ENCODE results near the gene SNX8.
A peak's percentile ranks its signal among the peaks of the same experiment; 100 is the strongest.
"Not testable (repeated sequence)": the region's sequence is repeated elsewhere in the genome, so short reads cannot be mapped to it uniquely, and the experiment has no call there.

Gene SNX8

GRCh38 chr7:2271273-2272026 lies 42.8 kb downstream of the SNX8 start:
- peaks cover 19% of the 10 kb centered on the region for H3K4me1 ChIP-seq (ENCODE audit: insufficient read depth, insufficient read length)
- H3K36me3 ChIP-seq (ENCODE audit: insufficient read depth, insufficient read length, low read length) = peaks cover 32% of the 10 kb centered on the region
- H3K27me3 ChIP-seq (ENCODE audit: insufficient read depth, insufficient read length) = no peaks in the 10 kb centered on the region
- no peak for TF ChIP-seq YY1 (IDR thresholded peaks at IDR 0.05; ENCODE audit: insufficient read depth, insufficient read length)
- no peak for TF ChIP-seq ZNF274 (IDR thresholded peaks at IDR 0.05; ENCODE audit: low read depth, low read length)
- no peak for TF ChIP-seq SUZ12 (IDR thresholded peaks at IDR 0.05; ENCODE audit: extremely low read depth, insufficient read depth, insufficient read length)
- DNase-seq (ENCODE audit: low read depth, low spot score) = no peak
- H3K9me3 ChIP-seq (ENCODE audit: insufficient read depth, low read length) = peaks cover 9% of the 10 kb centered on the region; the same call in 1 of the 2 replicates
- H3K9ac ChIP-seq (ENCODE audit: insufficient read length, low read depth) = no peak overlapping the region
- H3K4me3 ChIP-seq (ENCODE audit: insufficient read length, low read depth) = no peak overlapping the region

GRCh38 chr7:2270495-2270894 lies 43.7 kb downstream of the SNX8 start:
- Histone ChIP-seq H3K9me3 (ENCODE audit: insufficient read depth, low read length) (peaks cover 9% of the 10 kb centered on the region; the same call in 1 of the 2 replicates), H3K9ac (ENCODE audit: insufficient read length, low read depth) (peak overlapping the region; percentile 69), H3K4me1 (ENCODE audit: insufficient read depth, insufficient read length) (peaks cover 19% of the 10 kb centered on the region), H3K36me3 (ENCODE audit: insufficient read depth, insufficient read length, low read length) (peaks cover 31% of the 10 kb centered on the region), H3K4me3 (ENCODE audit: insufficient read length, low read depth) (no peak overlapping the region), H3K27me3 (ENCODE audit: insufficient read depth, insufficient read length) (no peaks in the 10 kb centered on the region)
- DNase-seq (ENCODE audit: low read depth, low spot score) = no peak
- no peak for TF ChIP-seq YY1 (IDR thresholded peaks at IDR 0.05; ENCODE audit: insufficient read depth, insufficient read length)

GRCh38 chr7:2269991-2270460 lies 44.2 kb downstream of the SNX8 start:
- Histone ChIP-seq H3K9me3 (ENCODE audit: insufficient read depth, low read length) (peaks cover 9% of the 10 kb centered on the region; the same call in 1 of the 2 replicates), H3K9ac (ENCODE audit: insufficient read length, low read depth) (peak overlapping the region; percentile 69), H3K36me3 (ENCODE audit: insufficient read depth, insufficient read length, low read length) (peaks cover 33% of the 10 kb centered on the region), H3K27me3 (ENCODE audit: insufficient read depth, insufficient read length) (no peaks in the 10 kb centered on the region), H3K4me1 (ENCODE audit: insufficient read depth, insufficient read length) (peaks cover 19% of the 10 kb centered on the region), H3K4me3 (ENCODE audit: insufficient read length, low read depth) (no peak overlapping the region)
- no peak for DNase-seq (ENCODE audit: low read depth, low spot score)
- no peak for TF ChIP-seq SUZ12 (IDR thresholded peaks at IDR 0.05; ENCODE audit: extremely low read depth, insufficient read depth, insufficient read length)
- TF ChIP-seq ZNF274 (IDR thresholded peaks at IDR 0.05; ENCODE audit: low read depth, low read length) = no peak
- no peak for TF ChIP-seq YY1 (IDR thresholded peaks at IDR 0.05; ENCODE audit: insufficient read depth, insufficient read length)

GRCh38 chr7:2269089-2269990 lies 44.9 kb downstream of the SNX8 start:
- Histone ChIP-seq H3K4me1 (ENCODE audit: insufficient read depth, insufficient read length) (peaks cover 19% of the 10 kb centered on the region), H3K36me3 (ENCODE audit: insufficient read depth, insufficient read length, low read length) (peaks cover 29% of the 10 kb centered on the region), H3K9ac (ENCODE audit: insufficient read length, low read depth) (peak overlapping the region; percentile 69)
- DNase-seq (ENCODE audit: low read depth, low spot score) = peak; percentile 65
- not testable (repeated sequence) for H3K9me3 ChIP-seq (ENCODE audit: insufficient read depth, low read length); H3K27me3 ChIP-seq (ENCODE audit: insufficient read depth, insufficient read length); H3K4me3 ChIP-seq (ENCODE audit: insufficient read length, low read depth)

GRCh38 chr7:2266911-2267310 lies 47.3 kb downstream of the SNX8 start:
- Histone ChIP-seq H3K27me3 (ENCODE audit: insufficient read depth, insufficient read length) (no peaks in the 10 kb centered on the region), H3K9me3 (ENCODE audit: insufficient read depth, low read length) (peaks cover 9% of the 10 kb centered on the region; the same call in 1 of the 2 replicates), H3K4me1 (ENCODE audit: insufficient read depth, insufficient read length) (peaks cover 17% of the 10 kb centered on the region), H3K9ac (ENCODE audit: insufficient read length, low read depth) (no peak overlapping the region), H3K36me3 (ENCODE audit: insufficient read depth, insufficient read length, low read length) (peaks cover 39% of the 10 kb centered on the region), H3K4me3 (ENCODE audit: insufficient read length, low read depth) (no peak overlapping the region)
- no peak for DNase-seq (ENCODE audit: low read depth, low spot score)
- TF ChIP-seq SUZ12 (IDR thresholded peaks at IDR 0.05; ENCODE audit: extremely low read depth, insufficient read depth, insufficient read length) = no peak
- no peak for TF ChIP-seq ZNF274 (IDR thresholded peaks at IDR 0.05; ENCODE audit: low read depth, low read length)
- TF ChIP-seq YY1 (IDR thresholded peaks at IDR 0.05; ENCODE audit: insufficient read depth, insufficient read length) = no peak

GRCh38 chr7:2264158-2264557 lies 50.1 kb downstream of the SNX8 start:
- no peak overlapping the region for H3K9ac ChIP-seq (ENCODE audit: insufficient read length, low read depth)

GRCh38 chr7:2263176-2263575 lies 51.1 kb downstream of the SNX8 start:
- Histone ChIP-seq H3K9ac (ENCODE audit: insufficient read length, low read depth) (peak overlapping the region; percentile 44), H3K36me3 (ENCODE audit: insufficient read depth, insufficient read length, low read length) (peaks cover 59% of the 10 kb centered on the region), H3K4me3 (ENCODE audit: insufficient read length, low read depth) (no peak overlapping the region), H3K27me3 (ENCODE audit: insufficient read depth, insufficient read length) (no peaks in the 10 kb centered on the region), H3K4me1 (ENCODE audit: insufficient read depth, insufficient read length) (peaks cover 13% of the 10 kb centered on the region), H3K9me3 (ENCODE audit: insufficient read depth, low read length) (peaks cover 9% of the 10 kb centered on the region; the same call in 1 of the 2 replicates)
- TF ChIP-seq YY1 (IDR thresholded peaks at IDR 0.05; ENCODE audit: insufficient read depth, insufficient read length) (no peak), SUZ12 (IDR thresholded peaks at IDR 0.05; ENCODE audit: extremely low read depth, insufficient read depth, insufficient read length) (no peak), ZNF274 (IDR thresholded peaks at IDR 0.05; ENCODE audit: low read depth, low read length) (no peak)
- DNase-seq (ENCODE audit: low read depth, low spot score) = no peak

More at GRCh38 chr7:2264158-2264557, 50.1 kb downstream of the SNX8 start:
- H3K4me3 ChIP-seq (ENCODE audit: insufficient read length, low read depth) = no peak overlapping the region
- H3K27me3 ChIP-seq (ENCODE audit: insufficient read depth, insufficient read length) = no peaks in the 10 kb centered on the region
- peaks cover 9% of the 10 kb centered on the region; the same call in 1 of the 2 replicates for H3K9me3 ChIP-seq (ENCODE audit: insufficient read depth, low read length)
- peaks cover 49% of the 10 kb centered on the region for H3K36me3 ChIP-seq (ENCODE audit: insufficient read depth, insufficient read length, low read length)
- H3K4me1 ChIP-seq (ENCODE audit: insufficient read depth, insufficient read length) = peaks cover 4% of the 10 kb centered on the region
- TF ChIP-seq YY1 (IDR thresholded peaks at IDR 0.05; ENCODE audit: insufficient read depth, insufficient read length) = no peak
- TF ChIP-seq ZNF274 (IDR thresholded peaks at IDR 0.05; ENCODE audit: low read depth, low read length) = no peak
- no peak for TF ChIP-seq SUZ12 (IDR thresholded peaks at IDR 0.05; ENCODE audit: extremely low read depth, insufficient read depth, insufficient read length)
- no peak for DNase-seq (ENCODE audit: low read depth, low spot score)

Measured in NT2/D1 (cell line).